Osteoblast (primary cell): Measurements from ENCODE around the gene ZNF774. TPM values are rescaled to one million over a fixed set of nuclear protein-coding genes. Genes with fewer than 3 reads are reported as not detected.

Source experiments
- DNase-seq: peaks from one replicate; pipeline ENCODE4 v3.0.0; 2011; ENCODE audit warnings: low spot score, mixed read lengths; ENCODE audit not compliant: insufficient read length; ENCODE audit errors: missing footprints
- H2AFZ ChIP-seq: 2 replicates; pipeline ENCODE4 v1.6.0; 2011; ENCODE audit warnings: mild to moderate bottlenecking, low read length
- H3K27ac ChIP-seq: 2 replicates; pipeline ENCODE4 v1.5.1; 2011; ENCODE audit warnings: mild to moderate bottlenecking, low read depth, low read length, moderate library complexity
- H3K27me3 ChIP-seq: 2 replicates; pipeline ENCODE4 v1.6.0; 2012; ENCODE audit warnings: mild to moderate bottlenecking, control low read depth, inconsistent platforms, low read length, moderate library complexity; ENCODE audit not compliant: insufficient read depth
- H3K36me3 ChIP-seq: 2 replicates; pipeline ENCODE4 v1.5.1; 2011; ENCODE audit warnings: mild to moderate bottlenecking, low read length, control low read depth, moderate library complexity; ENCODE audit not compliant: insufficient read depth
- H3K4me1 ChIP-seq: 2 replicates; pipeline ENCODE4 v1.5.1; 2011; ENCODE audit warnings: mild to moderate bottlenecking, low read length, control low read depth, moderate library complexity; ENCODE audit not compliant: insufficient read depth
- H3K4me2 ChIP-seq: 2 replicates; pipeline ENCODE4 v1.6.0; 2011; ENCODE audit warnings: mild to moderate bottlenecking, low read length; ENCODE audit not compliant: insufficient read depth
- H3K4me3 ChIP-seq: fragments of 200-600 bp; sonication (generic); 3 replicates; pipeline ENCODE4 v1.5.1; 2012; ENCODE audit warnings: mild to moderate bottlenecking, low read length, inconsistent platforms; ENCODE audit not compliant: insufficient read depth
- H3K79me2 ChIP-seq: 2 replicates; pipeline ENCODE4 v1.6.0; 2012; ENCODE audit warnings: mild to moderate bottlenecking, low read length, control low read depth, inconsistent platforms; ENCODE audit not compliant: insufficient read depth
- H3K9me3 ChIP-seq: 2 replicates; pipeline ENCODE4 v1.5.1; 2011; ENCODE audit warnings: low read depth, low read length, control low read depth
- H4K20me1 ChIP-seq: 2 replicates; pipeline ENCODE4 v1.6.0; 2012; ENCODE audit warnings: mild to moderate bottlenecking, low read length, control low read depth; ENCODE audit not compliant: insufficient read depth
- total RNA-seq: library from RNA; depleted of rRNA; stranded (reverse); fragments of >200 nt; gene quantifications from 2 replicates; pipeline ENCODE4 v1.2.3, GENCODE V29; 2012
- TF ChIP-seq, protein P1 (sequence below): IDR thresholded peaks from 2 replicates; pipeline ENCODE4 v1.5.1; 2011; ENCODE audit warnings: mild to moderate bottlenecking, low read depth, low read length, moderate library complexity; ENCODE audit errors: extremely low read depth

The ZNF774 gene
- total RNA-seq, 1 donor = 1.8 TPM

DNA sequence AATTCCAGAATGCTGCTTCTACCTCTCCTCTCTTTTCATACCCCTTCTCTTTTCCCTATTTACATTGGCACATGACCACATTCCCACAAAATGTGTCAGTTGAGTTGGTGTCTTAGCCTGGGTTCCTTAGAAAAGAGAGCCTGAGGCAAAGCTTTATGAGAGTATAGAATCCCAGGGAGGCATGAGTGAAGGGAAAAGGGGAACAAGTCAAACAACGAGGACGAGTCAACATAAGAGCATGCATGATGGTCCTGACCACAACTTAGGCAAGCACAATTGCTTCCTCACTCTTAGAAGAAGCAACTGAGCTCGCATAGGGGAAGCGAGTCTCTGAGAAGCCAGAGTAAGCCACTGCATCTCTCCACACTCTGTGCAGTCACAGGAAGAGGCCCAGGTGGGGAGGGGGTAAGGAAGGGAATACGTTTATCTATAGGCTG is 15.4 kb upstream of the ZNF774 start:
- Histone ChIP-seq H3K4me1 (peaks cover 8% of the 10 kb centered on the region), H3K27me3 (no peaks in the 10 kb centered on the region), H2AFZ (no peak overlapping the region), H3K27ac (no peak overlapping the region), H3K4me2 (no peak overlapping the region), H3K4me3 (no peak overlapping the region), H3K79me2 (no peaks in the 10 kb centered on the region), H4K20me1 (no peaks in the 10 kb centered on the region), H3K9me3 (no peaks in the 10 kb centered on the region), H3K36me3 (no peaks in the 10 kb centered on the region)
- TF ChIP-seq, protein P1, sequence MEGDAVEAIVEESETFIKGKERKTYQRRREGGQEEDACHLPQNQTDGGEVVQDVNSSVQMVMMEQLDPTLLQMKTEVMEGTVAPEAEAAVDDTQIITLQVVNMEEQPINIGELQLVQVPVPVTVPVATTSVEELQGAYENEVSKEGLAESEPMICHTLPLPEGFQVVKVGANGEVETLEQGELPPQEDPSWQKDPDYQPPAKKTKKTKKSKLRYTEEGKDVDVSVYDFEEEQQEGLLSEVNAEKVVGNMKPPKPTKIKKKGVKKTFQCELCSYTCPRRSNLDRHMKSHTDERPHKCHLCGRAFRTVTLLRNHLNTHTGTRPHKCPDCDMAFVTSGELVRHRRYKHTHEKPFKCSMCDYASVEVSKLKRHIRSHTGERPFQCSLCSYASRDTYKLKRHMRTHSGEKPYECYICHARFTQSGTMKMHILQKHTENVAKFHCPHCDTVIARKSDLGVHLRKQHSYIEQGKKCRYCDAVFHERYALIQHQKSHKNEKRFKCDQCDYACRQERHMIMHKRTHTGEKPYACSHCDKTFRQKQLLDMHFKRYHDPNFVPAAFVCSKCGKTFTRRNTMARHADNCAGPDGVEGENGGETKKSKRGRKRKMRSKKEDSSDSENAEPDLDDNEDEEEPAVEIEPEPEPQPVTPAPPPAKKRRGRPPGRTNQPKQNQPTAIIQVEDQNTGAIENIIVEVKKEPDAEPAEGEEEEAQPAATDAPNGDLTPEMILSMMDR = no peak
- peak; percentile 77 for DNase-seq

DNA sequence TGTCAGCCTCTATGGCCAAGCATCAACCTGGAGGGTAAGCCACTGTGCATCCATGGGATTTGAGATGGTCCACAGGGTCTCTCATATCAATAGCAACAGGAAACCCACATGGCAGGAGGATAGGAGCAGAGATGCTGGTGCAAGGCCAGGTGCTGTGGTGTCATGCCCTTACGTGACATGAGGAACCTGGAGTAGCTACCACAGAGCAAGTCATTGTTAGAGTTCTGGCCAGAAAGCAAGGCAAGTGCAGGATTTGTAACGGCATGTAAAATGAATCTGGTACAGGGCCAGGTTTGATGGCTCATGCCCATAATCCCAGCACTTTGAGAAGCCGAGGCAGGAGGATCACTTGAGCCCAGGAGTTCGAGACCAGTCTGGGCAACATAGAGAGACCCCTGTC is 14.8 kb upstream of the ZNF774 start:
- DNase-seq = no peak
- Histone ChIP-seq H3K4me1 (peaks cover 8% of the 10 kb centered on the region), H3K4me2 (no peak overlapping the region), H3K36me3 (no peaks in the 10 kb centered on the region), H3K27me3 (no peaks in the 10 kb centered on the region), H2AFZ (no peak overlapping the region), H4K20me1 (no peaks in the 10 kb centered on the region), H3K4me3 (no peak overlapping the region), H3K79me2 (no peaks in the 10 kb centered on the region), H3K27ac (no peak overlapping the region), H3K9me3 (no peaks in the 10 kb centered on the region)
- TF ChIP-seq, protein P1 = no peak

DNA sequence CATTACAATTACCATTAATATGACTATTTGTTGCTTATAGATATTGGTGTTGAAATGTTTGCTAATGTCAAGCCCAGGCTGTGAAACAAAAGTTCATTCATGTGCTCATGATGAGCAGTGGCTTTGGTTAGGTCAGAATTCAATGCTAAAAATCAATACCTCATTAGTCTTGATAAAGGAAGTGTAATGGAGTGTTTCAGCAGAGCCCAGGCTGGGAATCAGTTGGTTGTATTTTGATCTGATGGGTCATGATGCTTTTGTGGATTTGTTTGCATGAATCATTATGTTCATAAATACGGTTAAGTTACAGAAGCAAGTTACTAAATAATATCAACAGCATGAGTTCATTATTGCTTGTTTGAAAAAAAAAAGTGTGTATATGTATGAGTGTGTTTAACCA is 13.6 kb upstream of the ZNF774 start:
- TF ChIP-seq, protein P1 = no peak
- Histone ChIP-seq H3K27me3 (no peaks in the 10 kb centered on the region), H3K4me1 (peaks cover 21% of the 10 kb centered on the region), H3K36me3 (no peaks in the 10 kb centered on the region), H2AFZ (no peak overlapping the region), H3K4me3 (no peak overlapping the region), H4K20me1 (no peaks in the 10 kb centered on the region), H3K9me3 (no peaks in the 10 kb centered on the region), H3K4me2 (no peak overlapping the region), H3K27ac (no peak overlapping the region), H3K79me2 (no peaks in the 10 kb centered on the region)
- DNase-seq = no peak

DNA sequence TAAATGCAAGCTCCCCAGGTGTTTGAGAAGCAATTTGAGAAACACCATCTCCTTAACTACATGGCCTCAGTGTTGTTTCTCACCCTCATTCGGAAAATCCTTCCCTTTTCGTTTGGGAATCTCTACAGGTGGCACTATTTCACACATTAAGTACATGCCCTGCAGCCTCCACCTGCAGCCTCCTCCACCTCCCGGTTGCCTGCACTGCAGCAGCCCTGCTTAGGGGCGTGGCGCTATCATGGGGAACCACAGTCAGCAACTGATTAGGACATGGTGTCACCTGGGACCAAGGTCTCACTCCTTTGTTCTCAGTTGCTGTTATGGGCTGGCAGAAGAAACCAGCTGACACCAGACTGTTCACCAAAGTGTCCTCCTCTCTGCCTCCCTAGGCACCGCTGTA is 11.7 kb upstream of the ZNF774 start:
- Histone ChIP-seq H3K4me1 (peaks cover 26% of the 10 kb centered on the region), H3K4me2 (no peak overlapping the region)

More for the DNA sequence above, 11.7 kb upstream of the ZNF774 start:
- no peak for DNase-seq
- H3K36me3 ChIP-seq = no peaks in the 10 kb centered on the region
- TF ChIP-seq, protein P1 = no peak
- no peak overlapping the region for H2AFZ ChIP-seq
- no peaks in the 10 kb centered on the region for H3K9me3 ChIP-seq
- H3K4me3 ChIP-seq = no peak overlapping the region
- no peaks in the 10 kb centered on the region for H3K27me3 ChIP-seq
- no peaks in the 10 kb centered on the region for H3K79me2 ChIP-seq
- no peak overlapping the region for H3K27ac ChIP-seq
- no peaks in the 10 kb centered on the region for H4K20me1 ChIP-seq
